HG03469 (cell line): ENCODE results near the gene FAM43B.

ENCODE experiments used
- ATAC-seq: cut with Tn5 transposase; IDR thresholded peaks from one replicate; pipeline ENCODE4 v1.9.1; 2021; ENCODE audit warnings: mild to moderate bottlenecking, moderate library complexity, moderate number of reproducible peaks; ENCODE audit not compliant: unreplicated experiment

The FAM43B gene

GRCh38 chr1:20551161-20551560, 1.2 kb upstream of the FAM43B start:
- no peak for ATAC-seq

- no peak for ATAC-seq
Measured at GRCh38 chr1:20552728-20553445, 514 bp downstream of the FAM43B start.

GRCh38 chr1:20555025-20555757, 2.8 kb downstream of the FAM43B start:
- no peak for ATAC-seq

- no peak for ATAC-seq
Measured at GRCh38 chr1:20555758-20556120, 3.4 kb downstream of the FAM43B start.

GRCh38 chr1:20558191-20558590, 5.8 kb downstream of the FAM43B start:
- no peak for ATAC-seq

GRCh38 chr1:20560966-20561365, 8.6 kb downstream of the FAM43B start:
- no peak for ATAC-seq

GRCh38 chr1:20565234-20565633, 12.9 kb downstream of the FAM43B start:
- ATAC-seq = no peak

GRCh38 chr1:20569523-20570098, 17.2 kb downstream of the FAM43B start:
- ATAC-seq = no peak

GRCh38 chr1:20571427-20571826, 19.1 kb downstream of the FAM43B start:
- ATAC-seq = no peak

- ATAC-seq = no peak
Measured at GRCh38 chr1:20573987-20574386, 21.6 kb downstream of the FAM43B start.

GRCh38 chr1:20574686-20575540, 22.5 kb downstream of the FAM43B start:
- ATAC-seq = no peak

GRCh38 chr1:20575541-20576336, 23.4 kb downstream of the FAM43B start:
- no peak for ATAC-seq

GRCh38 chr1:20578062-20578461, 25.7 kb downstream of the FAM43B start:
- ATAC-seq = no peak

- no peak for ATAC-seq
Measured at GRCh38 chr1:20578721-20579395, 26.5 kb downstream of the FAM43B start.

GRCh38 chr1:20584890-20585289, 32.5 kb downstream of the FAM43B start:
- no peak for ATAC-seq

- no peak for ATAC-seq
Measured at GRCh38 chr1:20586953-20587660, 34.7 kb downstream of the FAM43B start.

- ATAC-seq = no peak
Measured at GRCh38 chr1:20587661-20588053, 35.3 kb downstream of the FAM43B start.

- no peak for ATAC-seq
Measured at GRCh38 chr1:20588634-20589225, 36.4 kb downstream of the FAM43B start, which contains the start of gene CDA. TSS of gene CDA (plus strand) at chr1:20589097. CDS start at chr1:20589130, 33 bp downstream.
